HFFc6 (cell line): ENCODE data around the gene SLN. TPM values are rescaled to one million over a fixed set of nuclear protein-coding genes. Genes with fewer than 3 reads are reported as not detected.
A peak's percentile ranks its signal among the peaks of the same experiment; 100 is the strongest.

ENCODE experiments used
- DNase-seq: peaks from one replicate; pipeline ENCODE4 v3.0.0-alpha.2; 2018
- H3K27ac Mint-ChIP-seq: 2 replicates; pipeline ENCODE4 v1.8.0; 2020; ENCODE audit warnings: mild to moderate bottlenecking, mixed read lengths
- H3K27me3 Mint-ChIP-seq: 2 replicates; pipeline ENCODE4 v1.8.0; 2021; ENCODE audit warnings: mild to moderate bottlenecking, moderate library complexity, mixed read lengths; ENCODE audit not compliant: insufficient read depth
- H3K36me3 Mint-ChIP-seq: 2 replicates; pipeline ENCODE4 v1.8.0; 2021; ENCODE audit warnings: low read depth, mixed read lengths
- H3K4me1 Mint-ChIP-seq: 2 replicates; pipeline ENCODE4 v1.8.0; 2020; ENCODE audit warnings: low read depth, mixed read lengths
- H3K4me3 Mint-ChIP-seq: 2 replicates; pipeline ENCODE4 v1.8.0; 2020; ENCODE audit warnings: mild to moderate bottlenecking, moderate library complexity, mixed read lengths
- H3K9me3 Mint-ChIP-seq: 2 replicates; pipeline ENCODE4 v1.8.0; 2020; ENCODE audit warnings: mild to moderate bottlenecking, mixed read lengths
- total RNA-seq, 6 experiments: library from RNA; stranded (reverse); fragmentation: NEBNext Ultra II Directional; extraction: Animal tissue kit (Norgen Biotek cat#: 25700); gene quantifications; 2 replicates in 1 of 6; 3 replicates in 5 of 6; pipeline ENCODE4 v1.2.3, GENCODE V29; 2021
- TF ChIP-seq, protein P1 (sequence below): fragments of 200-600 bp; sonication (generic); IDR thresholded peaks from 2 replicates; pipeline ENCODE4 v1.5.0; 2021; ENCODE audit warnings: antibody characterized with exemption, mild to moderate bottlenecking

SLN gene
- total RNA-seq, 6 experiments from 2014 or later = not detected

DNA sequence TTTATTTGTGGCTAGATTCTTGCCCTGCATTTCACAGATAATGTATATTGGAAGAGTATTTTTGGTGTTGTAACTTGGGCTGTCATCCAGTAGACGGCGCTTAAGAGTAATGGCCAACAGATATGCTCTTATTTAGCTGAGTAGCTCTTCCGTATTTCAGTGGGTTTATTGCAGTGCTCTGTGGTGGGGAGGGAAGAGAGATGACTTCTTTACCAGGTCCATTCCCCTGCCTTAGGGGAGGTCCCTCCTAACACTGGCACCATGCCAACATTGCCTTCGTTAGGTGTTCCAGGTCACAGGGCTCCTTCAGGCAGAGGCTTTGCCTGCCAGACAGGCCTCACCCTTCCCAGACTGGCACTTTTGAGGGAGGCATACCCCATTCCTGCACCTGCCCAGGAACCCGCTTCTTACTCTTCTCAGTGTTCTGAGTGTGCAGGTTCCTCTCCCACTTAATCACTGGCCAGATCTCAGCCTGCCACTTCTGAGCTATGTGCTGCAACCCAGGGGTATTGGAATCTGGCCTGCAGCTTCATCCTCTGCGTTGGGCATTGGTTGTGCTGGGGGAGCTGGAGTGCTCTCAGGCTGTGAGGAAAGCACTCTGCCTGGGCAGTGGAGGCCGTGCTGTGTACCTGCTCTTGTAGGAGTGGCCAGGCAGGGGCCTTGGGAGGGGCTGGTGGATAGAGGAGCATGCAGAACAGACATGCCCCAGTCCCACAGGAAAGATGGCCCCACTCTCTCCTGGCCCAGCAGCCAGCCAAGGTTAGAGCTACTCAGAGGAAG lies 29.4 kb upstream of the SLN start:
- Mint-ChIP-seq H3K27me3 (peaks cover 5% of the 10 kb centered on the region), H3K36me3 (peaks cover 5% of the 10 kb centered on the region; the same call in 1 of the 2 replicates), H3K9me3 (peaks cover 7% of the 10 kb centered on the region), H3K4me3 (no peak overlapping the region), H3K4me1 (peaks cover 16% of the 10 kb centered on the region), H3K27ac (no peak overlapping the region)
- TF ChIP-seq, protein P1, sequence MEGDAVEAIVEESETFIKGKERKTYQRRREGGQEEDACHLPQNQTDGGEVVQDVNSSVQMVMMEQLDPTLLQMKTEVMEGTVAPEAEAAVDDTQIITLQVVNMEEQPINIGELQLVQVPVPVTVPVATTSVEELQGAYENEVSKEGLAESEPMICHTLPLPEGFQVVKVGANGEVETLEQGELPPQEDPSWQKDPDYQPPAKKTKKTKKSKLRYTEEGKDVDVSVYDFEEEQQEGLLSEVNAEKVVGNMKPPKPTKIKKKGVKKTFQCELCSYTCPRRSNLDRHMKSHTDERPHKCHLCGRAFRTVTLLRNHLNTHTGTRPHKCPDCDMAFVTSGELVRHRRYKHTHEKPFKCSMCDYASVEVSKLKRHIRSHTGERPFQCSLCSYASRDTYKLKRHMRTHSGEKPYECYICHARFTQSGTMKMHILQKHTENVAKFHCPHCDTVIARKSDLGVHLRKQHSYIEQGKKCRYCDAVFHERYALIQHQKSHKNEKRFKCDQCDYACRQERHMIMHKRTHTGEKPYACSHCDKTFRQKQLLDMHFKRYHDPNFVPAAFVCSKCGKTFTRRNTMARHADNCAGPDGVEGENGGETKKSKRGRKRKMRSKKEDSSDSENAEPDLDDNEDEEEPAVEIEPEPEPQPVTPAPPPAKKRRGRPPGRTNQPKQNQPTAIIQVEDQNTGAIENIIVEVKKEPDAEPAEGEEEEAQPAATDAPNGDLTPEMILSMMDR = peak; percentile 78
- DNase-seq = peak; percentile 24

GRCh38 chr11:107740271-107740670 lies 28.4 kb upstream of the SLN start:
- TF ChIP-seq, protein P1 = no peak
- peaks cover 5% of the 10 kb centered on the region for H3K27me3 Mint-ChIP-seq
- peaks cover 7% of the 10 kb centered on the region for H3K9me3 Mint-ChIP-seq
- peaks cover 16% of the 10 kb centered on the region for H3K4me1 Mint-ChIP-seq
- peak; percentile 12 for DNase-seq
- peak overlapping the region; percentile 34; the same call in 1 of the 2 replicates for H3K27ac Mint-ChIP-seq
- peaks cover 5% of the 10 kb centered on the region; the same call in 1 of the 2 replicates for H3K36me3 Mint-ChIP-seq
- H3K4me3 Mint-ChIP-seq = no peak overlapping the region

- DNase-seq = no peak
- H3K36me3 Mint-ChIP-seq = peaks cover 5% of the 10 kb centered on the region; the same call in 1 of the 2 replicates
- no peak overlapping the region for H3K27ac Mint-ChIP-seq
- H3K4me1 Mint-ChIP-seq = peaks cover 16% of the 10 kb centered on the region
- TF ChIP-seq, protein P1 = no peak
- H3K9me3 Mint-ChIP-seq = peaks cover 7% of the 10 kb centered on the region
- H3K4me3 Mint-ChIP-seq = no peak overlapping the region
- peaks cover 13% of the 10 kb centered on the region for H3K27me3 Mint-ChIP-seq
Measured at GRCh38 chr11:107736546-107736945, 24.7 kb upstream of the SLN start.

DNA sequence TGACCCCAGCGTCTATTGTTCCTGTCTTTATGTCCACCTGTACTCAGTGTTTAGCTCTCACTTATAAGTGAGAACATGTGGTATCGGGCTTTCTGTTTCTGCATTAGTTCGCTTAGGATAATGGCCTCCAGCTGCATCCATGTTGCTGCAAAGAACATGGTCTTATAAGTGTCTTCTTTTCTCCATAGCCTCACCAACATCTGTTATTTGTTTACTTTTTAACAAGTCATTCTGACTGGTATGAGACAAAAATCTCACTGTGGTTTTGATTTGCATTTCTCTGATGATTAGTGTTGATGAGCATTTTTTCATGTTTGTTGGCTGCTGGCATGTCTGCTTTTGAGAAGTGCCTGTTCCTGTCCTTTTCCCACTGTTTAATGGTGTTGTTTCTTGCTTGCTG lies 21.7 kb upstream of the SLN start:
- TF ChIP-seq, protein P1 = no peak
- Mint-ChIP-seq H3K4me3 (no peak overlapping the region), H3K36me3 (no peaks in the 10 kb centered on the region), H3K27me3 (peaks cover 12% of the 10 kb centered on the region), H3K4me1 (no peaks in the 10 kb centered on the region; the same call in 1 of the 2 replicates), H3K27ac (no peak overlapping the region), H3K9me3 (no peaks in the 10 kb centered on the region)
- DNase-seq = no peak

GRCh38 chr11:107732689-107733051 lies 20.8 kb upstream of the SLN start:
- TF ChIP-seq, protein P1 = no peak
- Mint-ChIP-seq H3K4me1 (no peaks in the 10 kb centered on the region; the same call in 1 of the 2 replicates), H3K27me3 (peaks cover 12% of the 10 kb centered on the region), H3K36me3 (no peaks in the 10 kb centered on the region), H3K4me3 (no peak overlapping the region), H3K27ac (no peak overlapping the region), H3K9me3 (no peaks in the 10 kb centered on the region)
- no peak for DNase-seq
